GM12878 (cell line): ENCODE results near the gene PSMA1. TPM values are rescaled to one million over a fixed set of nuclear protein-coding genes. Genes with fewer than 3 reads are reported as not detected.

Experiments
- ATAC-seq: fragments of 200-7000 bp; cut with Tn5 transposase; 3 replicates; pipeline ENCODE4 v1.9.1; 2020; ENCODE audit warnings: mild to moderate bottlenecking, moderate library complexity
- BruUV-seq: library from RNA; stranded (reverse); fragments of 400-500 nt; replicated peaks from 2 replicates; lab custom pipeline; 2021; lab: Mats Ljungman, UMichigan
- CTCF ChIA-PET: fragments of 300-600 bp; sonication (Branson Sonifier 250); formaldehyde crosslinking; extraction: SDS; loops from one replicate; lab custom pipeline; 2021; ENCODE audit warnings: inconsistent platforms; lab: Yijun Ruan, JAX
- POLR2A ChIA-PET: fragments of 350-600 bp; formaldehyde crosslinking; extraction: SDS; loops from one replicate; lab custom pipeline; 2021; ENCODE audit warnings: inconsistent platforms; lab: Charles Lee
- RAD21 ChIA-PET: fragments of 300-600 bp; sonication (Branson Sonifier 250); formaldehyde crosslinking; loops from one replicate; lab custom pipeline; 2023; ENCODE audit warnings: antibody characterized with exemption; ENCODE audit not compliant: unreplicated experiment; lab: Charles Lee
- SMC1A ChIA-PET: fragments of 300-600 bp; sonication (Branson Sonifier 250); formaldehyde crosslinking; loops from one replicate; lab custom pipeline; 2023; ENCODE audit not compliant: unreplicated experiment, uncharacterized antibody; lab: Charles Lee
- DNase-seq: peaks from one replicate; pipeline ENCODE4 v3.0.0-alpha.2; 2011; ENCODE audit warnings: low read depth, low spot score
- FAIRE-seq: peaks from 3 replicates; lab custom pipeline; 2011; peaks lifted over from hg19 to GRCh38; lab: Jason Lieb, UNC
- H2AFZ ChIP-seq: 2 replicates; pipeline ENCODE4 v1.6.0; 2011; ENCODE audit warnings: low read depth, low read length, control low read depth; ENCODE audit not compliant: control insufficient read depth
- H3K27ac ChIP-seq: 2 replicates; pipeline ENCODE4 v1.5.1; 2011; ENCODE audit warnings: control low read depth; ENCODE audit not compliant: control insufficient read depth, insufficient read depth
- H3K27me3 ChIP-seq, 2 experiments: replicated peaks in 1 of 2; 2 replicates each; pipeline versions ENCODE4 v1.6.0 to v1.6.1; 2011; ENCODE audit warnings: low read length in 1 of 2; ENCODE audit not compliant: control insufficient read depth in 2 of 2, insufficient read depth in 2 of 2
- H3K36me3 ChIP-seq, 2 experiments: 2 replicates each; pipeline ENCODE4 v1.5.1; 2011; ENCODE audit warnings: low read length in 1 of 2; ENCODE audit not compliant: control insufficient read depth in 2 of 2, insufficient read depth in 2 of 2
- H3K4me1 ChIP-seq: 2 replicates; pipeline ENCODE4 v1.6.1; 2011; ENCODE audit warnings: mild to moderate bottlenecking, low read length, moderate library complexity, mixed read lengths; ENCODE audit not compliant: control insufficient read depth, insufficient read depth
- H3K4me2 ChIP-seq: 2 replicates; pipeline ENCODE4 v1.6.0; 2011; ENCODE audit warnings: control low read depth; ENCODE audit not compliant: control insufficient read depth, insufficient read depth
- H3K4me3 ChIP-seq: fragments of 200-600 bp; sonication (generic); 2 replicates; pipeline ENCODE4 v1.5.1; 2016
- H3K79me2 ChIP-seq: 2 replicates; pipeline ENCODE4 v1.6.0; 2011; ENCODE audit warnings: low read length; ENCODE audit not compliant: control insufficient read depth, insufficient read depth
- H3K9ac ChIP-seq: 2 replicates; pipeline ENCODE4 v1.8.0; 2011; ENCODE audit warnings: low read length, control low read depth, mixed read lengths; ENCODE audit not compliant: control insufficient read depth, insufficient read depth
- H3K9me3 ChIP-seq: replicated peaks from 3 replicates; pipeline ENCODE4 v1.5.1; 2011; ENCODE audit warnings: mild to moderate bottlenecking, low read length; ENCODE audit not compliant: control insufficient read depth, insufficient read depth
- H4K20me1 ChIP-seq: 2 replicates; pipeline ENCODE4 v1.6.0; 2011; ENCODE audit not compliant: control insufficient read depth, insufficient read depth
- BACH1 ChIP-seq: fragments of 450-650 bp; IDR thresholded peaks from 2 replicates; pipeline ENCODE4 v1.6.1; 2017; ENCODE audit warnings: mild to moderate bottlenecking, borderline replicate concordance
- BCL11A ChIP-seq: IDR thresholded peaks from 2 replicates; pipeline ENCODE4 v1.6.1; 2011; ENCODE audit warnings: low read depth, low read length
- CHD2 ChIP-seq: IDR thresholded peaks from 2 replicates; pipeline ENCODE4 v1.6.1; 2011; ENCODE audit warnings: low read depth, low read length, improper control_type of control experiment, borderline replicate concordance
- CREM ChIP-seq: IDR thresholded peaks from 2 replicates; pipeline ENCODE4 v1.6.1; 2014; ENCODE audit warnings: antibody characterized with exemption, low read depth
- EED ChIP-seq: sonication (generic); IDR thresholded peaks from 2 replicates; pipeline ENCODE4 v1.6.1; 2016; ENCODE audit warnings: antibody characterized with exemption, low read depth
- IRF3 ChIP-seq: fragments of 450-650 bp; IDR thresholded peaks from 2 replicates; pipeline ENCODE4 v1.6.1; 2014; ENCODE audit warnings: mild to moderate bottlenecking
- NBN ChIP-seq: fragments of 450-650 bp; IDR thresholded peaks from 2 replicates; pipeline ENCODE4 v1.6.1; 2016
- NFXL1 ChIP-seq: fragments of 450-650 bp; IDR thresholded peaks from 2 replicates; pipeline ENCODE4 v1.6.1; 2017; ENCODE audit warnings: antibody characterized with exemption, mild to moderate bottlenecking, borderline replicate concordance
- NFYB ChIP-seq: IDR thresholded peaks from 2 replicates; pipeline ENCODE4 v1.6.1; 2011; ENCODE audit warnings: low read depth, mild to moderate bottlenecking, low read length, improper control_type of control experiment, moderate library complexity; ENCODE audit not compliant: insufficient read depth
- SIN3A ChIP-seq: IDR thresholded peaks from 2 replicates; pipeline ENCODE4 v1.6.1; 2012; ENCODE audit warnings: low read depth, low read length, improper control_type of control experiment
- YBX1 ChIP-seq: fragments of 450-650 bp; IDR thresholded peaks from 2 replicates; pipeline ENCODE4 v1.6.1; 2016; ENCODE audit warnings: antibody characterized with exemption
- YY1 ChIP-seq: IDR thresholded peaks from 2 replicates; pipeline ENCODE4 v1.6.1; 2011; ENCODE audit warnings: low read depth, mild to moderate bottlenecking, low read length
- ZNF207 ChIP-seq: fragments of 450-650 bp; IDR thresholded peaks from 2 replicates; pipeline ENCODE4 v1.6.1; 2014; ENCODE audit warnings: antibody characterized with exemption, mild to moderate bottlenecking, borderline replicate concordance
- ZZZ3 ChIP-seq: IDR thresholded peaks from 2 replicates; pipeline ENCODE4 v1.6.1; 2011; ENCODE audit warnings: low read depth; ENCODE audit not compliant: control insufficient read depth, insufficient read length
- WGBS: methylation state at CpG from one replicate; pipeline ENCODE4 v1.1.6; 2016; ENCODE audit warnings: low lambda C conversion rate; ENCODE audit not compliant: insufficient replicate concordance, insufficient coverage; ENCODE audit errors: missing lambda C conversion rate; 5-methylcytosine and 5-hydroxymethylcytosine counted together
- in situ Hi-C: fragments of 300-500 bp; cut with MboI; formaldehyde crosslinking; loops from 9 replicates; pipeline ENCODE4 v1.14.3; 2018; ENCODE audit warnings: mixed read lengths
- intact Hi-C: fragments of 100-400 bp; cut with micrococcal nuclease; formaldehyde crosslinking; loops from one replicate; pipeline ENCODE4 v1.14.2; 2022; ENCODE audit not compliant: unreplicated experiment
- polyA plus RNA-seq, 11 experiments: library from polyadenylated mRNA; depleted of rRNA in 4 of 11; unstranded in 6 of 11; stranded (reverse) in 5 of 11; fragments of >200 nt; fragmentation: Nextera tagmentation in 4 of 11; fragmentation: Illumina TruSeq in 1 of 11; extraction: Ambion mirVana in 4 of 11; extraction: Trizol in 1 of 11; gene quantifications; 1 replicate in 1 of 11; 2 replicates in 10 of 11; pipeline versions ENCODE4 v1.2.1 to v1.2.3, GENCODE V29; 2011 to 2016; ENCODE audit warnings: inconsistent platforms in 2 of 11, missing spikeins in 2 of 11, low read depth in 1 of 11
- total RNA-seq, 4 experiments: library from RNA; depleted of rRNA in 3 of 4; stranded (reverse); fragments of >200 nt in 3 of 4; fragmentation: Illumina TruSeq in 1 of 4; extraction: Trizol in 1 of 4; gene quantifications; 2 replicates each; pipeline versions ENCODE4 v1.2.1 to v1.2.3, GENCODE V29; 2013 to 2021

The PSMA1 gene
- total and polyA plus RNA-seq, 10 of the 15 experiments (the other 5 are each of a cell fraction or from before 2014, with no cell fraction given): 185 to 678 (median 299) TPM

GRCh38 chr11:14552089-14552488, 31.9 kb upstream of the PSMA1 start:
- POLR2A ChIA-PET: interaction anchor here (0.6 kb wide), 1 partner anchor 136 kb away, joined by 4 read pairs; no protein-coding TSS in a partner anchor
- Histone ChIP-seq H3K4me3 (no peak overlapping the region), H3K4me1 (no peaks in the 10 kb centered on the region), H3K36me3 (no peaks in the 10 kb centered on the region), H3K27ac (no peak overlapping the region), H3K9ac (no peak overlapping the region), H3K9me3 (no peaks in the 10 kb centered on the region), H3K79me2 (no peaks in the 10 kb centered on the region), H3K27me3 (no peaks in the 10 kb centered on the region), H4K20me1 (no peaks in the 10 kb centered on the region), H3K4me2 (no peak overlapping the region), H2AFZ (no peak overlapping the region)
- SMC1A ChIA-PET: interaction anchor here (0.8 kb wide), 1 partner anchor 9 kb away, joined by 3 read pairs; no protein-coding TSS in a partner anchor
- in situ Hi-C loops: no loop called here
- DNase-seq (no peak), FAIRE-seq (no peak), ATAC-seq (no peak)
- CTCF ChIA-PET: interaction anchor here (1.3 kb wide), 1 partner anchor 10 kb away, joined by 3 read pairs; no protein-coding TSS in a partner anchor
- intact Hi-C loops: no loop called here
- BruUV-seq: no TSS peak
- 90% methylated on average over 4 of the region's 4 CpGs for WGBS
- TF ChIP-seq EED (no peak), SIN3A (no peak), NFYB (no peak)
- RAD21 ChIA-PET: no interaction called here

- intact Hi-C loops: no loop called here
These were observed 31.2 kb upstream of the PSMA1 start for GRCh38 chr11:14551380-14551779.

More at GRCh38 chr11:14551380-14551779, 31.2 kb upstream of the PSMA1 start:
- ATAC-seq (no peak), FAIRE-seq (no peak), DNase-seq (no peak)
- ChIA-PET SMC1A (no interaction called here), CTCF (interaction anchor here (1.3 kb wide), 1 partner anchor 9 kb away, joined by 3 read pairs; no protein-coding TSS in a partner anchor), RAD21 (no interaction called here), POLR2A (no interaction called here)
- H3K36me3 ChIP-seq: no peaks in the 10 kb centered on the region
- H2AFZ ChIP-seq: no peak overlapping the region
- H3K27ac ChIP-seq: no peak overlapping the region
- H4K20me1 ChIP-seq: no peaks in the 10 kb centered on the region
- in situ Hi-C loops: no loop called here
- 59% methylated on average over 2 of the region's 2 CpGs for WGBS
- no peak overlapping the region for H3K4me3 ChIP-seq
- no peak overlapping the region for H3K4me2 ChIP-seq
- H3K4me1 ChIP-seq: no peaks in the 10 kb centered on the region
- no TSS peak for BruUV-seq
- no peak overlapping the region for H3K9ac ChIP-seq
- H3K79me2 ChIP-seq: no peaks in the 10 kb centered on the region
- H3K9me3 ChIP-seq: no peaks in the 10 kb centered on the region
- no peaks in the 10 kb centered on the region for H3K27me3 ChIP-seq
- TF ChIP-seq NBN: no peak
- TF ChIP-seq BACH1: no peak
- TF ChIP-seq IRF3: no peak
- no peak for TF ChIP-seq ZNF207
- no peak for TF ChIP-seq CHD2
- TF ChIP-seq YY1: no peak
- TF ChIP-seq EED: no peak
- TF ChIP-seq CREM: no peak
- no peak for TF ChIP-seq BCL11A
- TF ChIP-seq ZZZ3: no peak
- TF ChIP-seq NFXL1: no peak
- no peak for TF ChIP-seq YBX1
